Neuronal stem cell (in vitro differentiated cells): ENCODE results near the gene ST6GALNAC3.

Source experiments
- DNase-seq: peaks from one replicate; pipeline ENCODE4 v3.0.0-alpha.2; 2013; ENCODE audit warnings: low spot score
- H2AFZ ChIP-seq: one replicate; pipeline ENCODE4 v1.6.1; 2013; ENCODE audit warnings: mild to moderate bottlenecking, low read length, inconsistent platforms
- H2AK5ac ChIP-seq: 2 replicates; pipeline ENCODE4 v1.6.1; 2013; ENCODE audit warnings: low read depth, mild to moderate bottlenecking, inconsistent platforms, low read length, moderate library complexity, mixed read lengths
- H2BK120ac ChIP-seq: 2 replicates; pipeline ENCODE4 v1.6.1; 2013; ENCODE audit warnings: low read depth, mild to moderate bottlenecking, inconsistent platforms, low read length, moderate library complexity, mixed read lengths
- H2BK12ac ChIP-seq: one replicate; pipeline ENCODE4 v1.6.1; 2013; ENCODE audit warnings: low read length, inconsistent platforms
- H2BK15ac ChIP-seq: 2 replicates; pipeline ENCODE4 v1.6.1; 2013; ENCODE audit warnings: mild to moderate bottlenecking, low read length, inconsistent platforms, mixed read lengths
- H2BK5ac ChIP-seq: one replicate; pipeline ENCODE4 v1.6.1; 2013; ENCODE audit warnings: inconsistent platforms, mild to moderate bottlenecking, low read length, moderate library complexity
- H3K14ac ChIP-seq: one replicate; pipeline ENCODE4 v1.6.1; 2013; ENCODE audit warnings: low read length, inconsistent platforms
- H3K18ac ChIP-seq: 2 replicates; pipeline ENCODE4 v1.6.1; 2013; ENCODE audit warnings: low read length, inconsistent platforms
- H3K23ac ChIP-seq: 2 replicates; pipeline ENCODE4 v1.6.1; 2013; ENCODE audit warnings: low read depth, mild to moderate bottlenecking, mixed read lengths, low read length, inconsistent platforms; ENCODE audit not compliant: poor library complexity
- H3K27ac ChIP-seq: replicated peaks from 3 replicates; pipeline ENCODE4 v1.5.1; 2013; ENCODE audit warnings: low read length, inconsistent platforms
- H3K27me3 ChIP-seq, 3 experiments: 2 replicates each; pipeline ENCODE4 v1.6.1; 2013; ENCODE audit warnings: low read length in 3 of 3, mild to moderate bottlenecking in 2 of 3, inconsistent platforms in 1 of 3, low read depth in 1 of 3, mixed read lengths in 1 of 3, moderate library complexity in 1 of 3; ENCODE audit not compliant: control insufficient read depth in 3 of 3, insufficient read depth in 3 of 3
- H3K36me3 ChIP-seq, 2 donors: replicated peaks in 1 of 2; 2 replicates each; pipeline ENCODE4 v1.6.1; 2013; ENCODE audit warnings: low read length in 2 of 2; ENCODE audit not compliant: control insufficient read depth in 2 of 2, insufficient read depth in 2 of 2
- H3K4ac ChIP-seq: 2 replicates; pipeline ENCODE4 v1.6.1; 2013; ENCODE audit warnings: inconsistent platforms, mild to moderate bottlenecking, low read length, moderate library complexity
- H3K4me1 ChIP-seq, 2 donors: 1 replicate in 1 of 2; 2 replicates in 1 of 2; pipeline ENCODE4 v1.6.1; 2013; ENCODE audit warnings: low read length in 2 of 2, low read depth in 1 of 2; ENCODE audit not compliant: control insufficient read depth in 2 of 2, insufficient read depth in 1 of 2
- H3K4me2 ChIP-seq: one replicate; pipeline ENCODE4 v1.6.1; 2013; ENCODE audit warnings: mild to moderate bottlenecking, low read length, inconsistent platforms; ENCODE audit not compliant: insufficient read depth, poor library complexity, severe bottlenecking
- H3K4me3 ChIP-seq, 2 donors: 2 replicates each; pipeline ENCODE4 v1.5.1; 2013; ENCODE audit warnings: low read length in 2 of 2, mild to moderate bottlenecking in 2 of 2, inconsistent platforms in 1 of 2, moderate library complexity in 1 of 2
- H3K79me1 ChIP-seq: one replicate; pipeline ENCODE4 v1.6.1; 2013; ENCODE audit warnings: low read depth, mild to moderate bottlenecking, inconsistent platforms, low read length, moderate library complexity
- H3K9ac ChIP-seq: one replicate; pipeline ENCODE4 v1.6.1; 2013; ENCODE audit warnings: mild to moderate bottlenecking, low read depth, low read length, inconsistent platforms; ENCODE audit not compliant: poor library complexity
- H3K9me3 ChIP-seq, 2 donors: replicated peaks in 1 of 2; 2 replicates each; pipeline versions ENCODE3 to v1.6.1; 2013; ENCODE audit warnings: low read length in 2 of 2, mild to moderate bottlenecking in 2 of 2, inconsistent platforms in 1 of 2, low read depth in 1 of 2, mixed read lengths in 1 of 2, moderate library complexity in 1 of 2; ENCODE audit not compliant: control insufficient read depth in 2 of 2, insufficient read depth in 1 of 2
- H4K8ac ChIP-seq: one replicate; pipeline ENCODE4 v1.6.1; 2013; ENCODE audit warnings: low read depth, mild to moderate bottlenecking, inconsistent platforms, low read length, moderate library complexity
- H4K91ac ChIP-seq: one replicate; pipeline ENCODE4 v1.6.1; 2013; ENCODE audit warnings: low read length, low read depth, mild to moderate bottlenecking, inconsistent platforms; ENCODE audit not compliant: poor library complexity
- WGBS, 2 donors: extraction: QIAGEN DNeasy Blood & Tissue Kit; methylation state at CpG; one replicate each; pipeline ENCODE4 v1.1.7; 2013; ENCODE audit warnings: missing lambda C conversion rate in 2 of 2, mixed read lengths in 1 of 2; ENCODE audit not compliant: insufficient read length in 2 of 2, insufficient replicate concordance in 1 of 2; ENCODE audit errors: extremely low coverage in 2 of 2; 5-methylcytosine and 5-hydroxymethylcytosine counted together

ST6GALNAC3 gene

DNA sequence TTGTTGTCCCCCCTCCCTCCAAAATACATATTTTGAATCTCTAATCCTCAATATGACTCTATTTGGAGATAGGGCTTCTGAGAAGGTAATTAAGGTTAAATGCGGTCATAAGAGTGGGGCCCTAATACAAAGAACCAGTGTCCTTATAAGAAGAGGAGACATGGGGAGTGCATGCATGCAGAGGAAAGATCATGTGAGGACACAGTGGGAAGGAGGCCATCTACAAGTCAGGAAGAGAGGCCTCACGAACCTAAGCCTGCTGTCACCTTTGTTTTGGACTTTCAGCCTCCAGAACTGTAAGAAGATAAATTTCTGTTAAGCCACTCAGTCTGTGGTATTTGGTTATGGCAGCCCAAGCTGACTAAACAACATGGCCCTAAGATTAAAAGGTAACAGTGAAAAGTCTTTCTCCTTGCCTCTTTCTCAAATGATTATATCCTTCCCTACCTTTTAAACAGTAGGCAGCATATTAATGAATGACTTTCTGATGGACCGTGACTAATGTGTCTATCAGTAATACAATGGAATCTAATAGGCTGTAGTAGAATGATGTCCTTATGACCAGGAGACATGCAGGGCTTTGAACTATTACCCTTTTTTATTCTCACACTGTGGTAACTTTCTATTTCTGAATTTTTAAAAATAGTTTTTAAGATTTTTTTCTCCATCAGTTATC lies 40.6 kb upstream of the ST6GALNAC3 start:
- H2BK12ac ChIP-seq, result no peak overlapping the region
- H3K14ac ChIP-seq, result no peak overlapping the region
- no peak overlapping the region for H3K4me3 ChIP-seq
- H2BK15ac ChIP-seq, result no peak overlapping the region
- H2AFZ ChIP-seq, result no peak overlapping the region
- no peak overlapping the region for H4K8ac ChIP-seq
- no peak overlapping the region for H3K27ac ChIP-seq
- H3K4me1 ChIP-seq, result peaks cover 0 to 6% of the 10 kb centered on the region in 2 donors
- no peak for DNase-seq
- H3K18ac ChIP-seq, result no peak overlapping the region
- WGBS, 2 donors, result no CpG with 5 or more reads among the region's 3 CpGs
- H3K9ac ChIP-seq, result no peak overlapping the region
- no peak overlapping the region for H2AK5ac ChIP-seq
- H2BK120ac ChIP-seq, result no peak overlapping the region
- H3K23ac ChIP-seq, result no peak overlapping the region
- H3K27me3 ChIP-seq, result no peaks in the 10 kb centered on the region
- H3K9me3 ChIP-seq, result peaks cover 0 to 1% of the 10 kb centered on the region in 2 donors
- no peak overlapping the region for H3K4me2 ChIP-seq
- H3K36me3 ChIP-seq, result no peaks in the 10 kb centered on the region
- H3K4ac ChIP-seq, result no peak overlapping the region
- H3K79me1 ChIP-seq, result no peaks in the 10 kb centered on the region
- H4K91ac ChIP-seq, result no peak overlapping the region
- H2BK5ac ChIP-seq, result no peak overlapping the region

DNA sequence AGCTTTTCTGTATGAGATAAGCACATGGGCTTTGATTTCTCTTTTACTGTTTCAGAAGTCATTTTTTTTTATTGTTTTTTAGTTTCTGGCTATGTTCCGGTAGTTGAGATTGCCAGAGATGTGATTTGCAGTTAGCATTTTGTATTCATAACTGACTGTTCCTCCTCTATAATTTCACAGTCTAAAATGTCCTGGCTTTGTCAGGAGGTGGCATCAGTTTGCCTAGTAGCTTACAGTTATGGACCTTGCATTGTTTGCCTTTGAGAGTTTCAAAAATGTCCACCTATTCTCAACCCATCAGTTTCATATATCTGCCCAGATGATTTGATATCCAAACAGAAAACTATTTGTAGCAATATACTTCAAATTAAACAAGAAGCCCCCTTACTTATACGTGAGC lies 39.5 kb upstream of the ST6GALNAC3 start:
- H3K9ac ChIP-seq, result no peak overlapping the region
- no peak overlapping the region for H3K27ac ChIP-seq
- no peaks in the 10 kb centered on the region for H3K79me1 ChIP-seq
- WGBS, 2 donors, result no CpG with 5 or more reads among the region's 2 CpGs
- no peak for DNase-seq
- no peak overlapping the region for H3K14ac ChIP-seq
- no peak overlapping the region for H3K18ac ChIP-seq
- no peak overlapping the region for H3K4ac ChIP-seq
- H3K4me2 ChIP-seq, result no peak overlapping the region
- H2BK12ac ChIP-seq, result no peak overlapping the region
- no peak overlapping the region for H2AK5ac ChIP-seq
- H3K23ac ChIP-seq, result no peak overlapping the region
- H3K36me3 ChIP-seq, result no peaks in the 10 kb centered on the region
- no peak overlapping the region for H2BK15ac ChIP-seq
- H4K8ac ChIP-seq, result no peak overlapping the region
- H3K27me3 ChIP-seq, result no peaks in the 10 kb centered on the region
- no peak overlapping the region for H2AFZ ChIP-seq
- H3K4me3 ChIP-seq, result no peak overlapping the region
- H3K4me1 ChIP-seq, result peaks cover 0 to 10% of the 10 kb centered on the region in 2 donors
- peaks cover 0 to 1% of the 10 kb centered on the region in 2 donors for H3K9me3 ChIP-seq
- no peak overlapping the region for H2BK5ac ChIP-seq
- H4K91ac ChIP-seq, result no peak overlapping the region
- no peak overlapping the region for H2BK120ac ChIP-seq

DNA sequence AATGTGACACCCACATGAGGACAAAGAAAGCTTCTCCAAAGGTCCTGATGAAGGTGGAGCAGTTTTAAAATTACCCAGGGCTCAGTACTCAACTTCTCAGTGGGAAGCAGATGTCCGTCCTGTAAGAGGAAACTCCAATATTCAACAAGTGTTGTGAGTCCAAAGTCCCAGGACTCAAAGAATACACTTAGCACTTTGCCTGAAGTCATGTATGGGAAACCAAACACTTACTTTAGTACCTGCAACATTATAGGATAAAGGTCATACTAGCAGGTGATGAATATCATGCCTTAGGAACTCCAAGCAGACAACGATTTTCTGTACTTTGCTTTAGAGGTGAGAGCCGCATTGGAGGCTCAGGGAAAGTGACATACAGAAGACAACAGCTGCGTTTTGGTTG lies 37.2 kb upstream of the ST6GALNAC3 start:
- peaks cover 2 to 15% of the 10 kb centered on the region in 2 donors for H3K4me1 ChIP-seq
- no peak overlapping the region for H2AK5ac ChIP-seq
- no peak overlapping the region for H3K14ac ChIP-seq
- no peak overlapping the region for H3K27ac ChIP-seq
- no peaks in the 10 kb centered on the region for H3K79me1 ChIP-seq
- no peaks in the 10 kb centered on the region for H3K36me3 ChIP-seq
- no peak overlapping the region for H4K91ac ChIP-seq
- H3K4me2 ChIP-seq, result no peak overlapping the region
- no peak overlapping the region for H3K18ac ChIP-seq
- no CpG with 5 or more reads among the region's 4 CpGs for WGBS, 2 donors
- no peak overlapping the region for H2BK120ac ChIP-seq
- H2AFZ ChIP-seq, result no peak overlapping the region
- no peak overlapping the region for H3K4ac ChIP-seq
- H2BK15ac ChIP-seq, result no peak overlapping the region
- H3K23ac ChIP-seq, result no peak overlapping the region
- no peak overlapping the region for H2BK5ac ChIP-seq
- no peaks in the 10 kb centered on the region for H3K27me3 ChIP-seq
- H3K4me3 ChIP-seq, result no peak overlapping the region
- H2BK12ac ChIP-seq, result no peak overlapping the region
- no peak overlapping the region for H4K8ac ChIP-seq
- H3K9ac ChIP-seq, result no peak overlapping the region
- no peak for DNase-seq
- peaks cover 0 to 1% of the 10 kb centered on the region in 2 donors for H3K9me3 ChIP-seq

DNA sequence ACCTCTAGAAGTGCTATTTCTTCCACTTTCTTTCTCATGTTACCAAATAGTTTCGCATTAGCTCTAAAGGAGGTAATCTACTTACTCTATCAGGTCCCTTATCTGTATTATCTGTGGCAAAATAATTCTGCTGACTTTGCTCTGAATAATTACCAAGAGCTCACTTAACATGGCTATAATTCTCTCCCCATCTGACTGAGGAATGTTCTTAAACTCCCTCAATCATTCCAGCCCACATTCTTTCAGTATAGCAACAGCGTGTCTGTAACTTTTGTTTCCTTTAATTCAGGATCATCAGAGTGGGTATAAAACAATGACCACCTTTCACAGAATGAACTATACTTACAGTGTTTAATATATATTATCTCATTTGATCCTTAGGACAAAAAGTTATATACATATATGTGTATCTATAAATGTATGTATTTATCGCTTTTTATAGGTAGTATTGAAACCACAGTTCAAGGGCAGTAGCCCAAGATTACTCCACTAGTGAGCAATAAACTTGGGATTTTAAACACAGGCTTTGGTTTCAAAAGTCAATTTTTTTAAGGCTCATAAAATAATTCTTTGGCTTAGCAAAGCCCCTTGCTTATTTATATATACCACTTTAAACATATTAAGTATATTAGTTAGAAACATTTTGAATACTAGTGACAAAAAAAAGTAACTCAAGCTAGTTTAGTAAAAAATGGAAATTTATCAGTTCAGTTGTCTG lies 36.1 kb upstream of the ST6GALNAC3 start:
- no peak for DNase-seq
- Histone ChIP-seq H3K23ac (no peak overlapping the region), H4K8ac (no peak overlapping the region), H3K4me3 (no peak overlapping the region), H3K4me1 (peaks cover 2 to 15% of the 10 kb centered on the region in 2 donors), H4K91ac (no peak overlapping the region), H3K27ac (no peak overlapping the region), H3K79me1 (no peaks in the 10 kb centered on the region), H3K18ac (no peak overlapping the region), H3K9me3 (peaks cover 0 to 1% of the 10 kb centered on the region in 2 donors), H3K9ac (no peak overlapping the region), H3K27me3 (no peaks in the 10 kb centered on the region), H3K14ac (no peak overlapping the region), H2AK5ac (no peak overlapping the region), H2BK5ac (no peak overlapping the region), H2AFZ (no peak overlapping the region), H2BK12ac (no peak overlapping the region), H3K36me3 (no peaks in the 10 kb centered on the region), H3K4ac (no peak overlapping the region), H3K4me2 (no peak overlapping the region), H2BK120ac (no peak overlapping the region), H2BK15ac (no peak overlapping the region)
- WGBS, 2 donors, result no CpG with 5 or more reads among the region's 3 CpGs
